ENCODE measurements around the gene KCNMA1.

Gene KCNMA1

DNA sequence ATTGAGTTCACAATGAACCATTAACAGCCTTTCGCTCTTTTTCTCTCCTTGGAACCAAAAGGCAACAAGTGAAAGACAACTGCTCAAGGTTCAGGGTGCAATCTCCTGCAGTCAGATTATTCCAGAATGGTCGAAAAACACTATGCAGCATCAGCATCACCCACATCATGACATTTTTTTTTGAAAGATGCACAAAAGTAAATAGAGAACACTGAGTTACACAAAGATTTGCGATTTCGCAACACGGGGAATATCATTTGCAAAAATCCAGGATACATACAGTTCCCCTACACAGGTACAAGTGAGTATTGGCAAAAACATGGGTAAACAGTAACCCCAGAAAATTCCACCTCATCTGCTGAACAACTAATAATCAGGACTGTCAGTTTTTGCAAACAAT, 611.5 kb downstream of the KCNMA1 start:
- no peak for DNase-seq (ENCODE audit: low read depth)
- no peak for TF ChIP-seq POLR2A (IDR thresholded peaks at IDR 0.05; ENCODE audit: extremely low read depth, insufficient read length)
- TF ChIP-seq, protein P1, sequence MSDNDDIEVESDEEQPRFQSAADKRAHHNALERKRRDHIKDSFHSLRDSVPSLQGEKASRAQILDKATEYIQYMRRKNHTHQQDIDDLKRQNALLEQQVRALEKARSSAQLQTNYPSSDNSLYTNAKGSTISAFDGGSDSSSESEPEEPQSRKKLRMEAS (IDR thresholded peaks at IDR 0.05; ENCODE audit: low read depth, low read length) = no peak
- TF ChIP-seq MYC (IDR thresholded peaks at IDR 0.05; ENCODE audit: low read depth, low read length) = no peak
- no peak for TF ChIP-seq CTCF (IDR thresholded peaks at IDR 0.05; ENCODE audit: low read depth, low read length)
- no peak overlapping the region for H3K4me3 ChIP-seq (ENCODE audit: low read depth, low read length)

DNA sequence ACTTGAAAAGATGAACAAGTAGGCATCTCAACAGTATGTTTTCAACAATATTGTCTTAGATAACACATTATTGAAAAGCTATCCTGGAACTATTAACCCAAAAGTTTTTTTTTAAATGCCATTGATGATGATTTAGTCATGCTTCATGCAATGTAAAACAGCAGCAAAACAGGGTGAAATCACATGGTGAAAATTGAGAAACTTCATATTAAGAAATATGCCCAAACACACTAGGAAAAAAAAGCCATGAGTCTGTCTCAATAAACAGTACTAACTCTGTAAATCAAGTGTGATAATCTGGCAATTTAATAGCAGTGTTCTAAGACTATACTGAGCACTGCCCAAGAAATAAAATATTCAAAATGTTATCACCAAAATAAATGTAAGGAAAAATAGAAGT, 613.1 kb downstream of the KCNMA1 start:
- no peak for DNase-seq (ENCODE audit: low read depth)
- no peak for TF ChIP-seq POLR2A (IDR thresholded peaks at IDR 0.05; ENCODE audit: extremely low read depth, insufficient read length)
- no peak for TF ChIP-seq CTCF (IDR thresholded peaks at IDR 0.05; ENCODE audit: low read depth, low read length)
- TF ChIP-seq MYC (IDR thresholded peaks at IDR 0.05; ENCODE audit: low read depth, low read length) = no peak
- TF ChIP-seq, protein P1 (IDR thresholded peaks at IDR 0.05; ENCODE audit: low read depth, low read length) = no peak

DNA sequence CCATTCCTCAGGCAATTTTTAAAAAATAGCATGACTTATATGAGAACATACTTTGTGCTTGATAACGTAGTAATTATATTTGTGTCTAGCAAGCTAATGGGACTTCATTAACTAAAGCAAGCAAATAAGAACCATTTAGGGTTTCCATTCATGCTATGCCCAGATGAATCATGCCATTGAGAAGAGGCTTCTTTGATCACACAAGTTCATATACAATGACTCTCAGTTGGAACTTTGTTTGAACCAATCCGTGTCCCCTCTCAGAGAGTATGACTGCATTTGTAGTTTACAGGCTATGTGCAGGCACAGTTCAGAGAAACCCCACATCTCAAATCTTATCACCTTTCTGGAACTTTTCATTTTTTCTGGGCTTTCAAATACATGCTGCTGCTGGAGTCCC, 614.2 kb downstream of the KCNMA1 start:
- no peak for TF ChIP-seq MYC (IDR thresholded peaks at IDR 0.05; ENCODE audit: low read depth, low read length)
- TF ChIP-seq CTCF (IDR thresholded peaks at IDR 0.05; ENCODE audit: low read depth, low read length) = no peak
- no peak for TF ChIP-seq POLR2A (IDR thresholded peaks at IDR 0.05; ENCODE audit: extremely low read depth, insufficient read length)
- TF ChIP-seq, protein P1 (IDR thresholded peaks at IDR 0.05; ENCODE audit: low read depth, low read length) = no peak
- DNase-seq (ENCODE audit: low read depth) = no peak
- H3K4me3 ChIP-seq (ENCODE audit: low read depth, low read length) = no peak overlapping the region

More for the DNA sequence above, 613.1 kb downstream of the KCNMA1 start:
- H3K4me3 ChIP-seq (ENCODE audit: low read depth, low read length) = no peak overlapping the region

DNA sequence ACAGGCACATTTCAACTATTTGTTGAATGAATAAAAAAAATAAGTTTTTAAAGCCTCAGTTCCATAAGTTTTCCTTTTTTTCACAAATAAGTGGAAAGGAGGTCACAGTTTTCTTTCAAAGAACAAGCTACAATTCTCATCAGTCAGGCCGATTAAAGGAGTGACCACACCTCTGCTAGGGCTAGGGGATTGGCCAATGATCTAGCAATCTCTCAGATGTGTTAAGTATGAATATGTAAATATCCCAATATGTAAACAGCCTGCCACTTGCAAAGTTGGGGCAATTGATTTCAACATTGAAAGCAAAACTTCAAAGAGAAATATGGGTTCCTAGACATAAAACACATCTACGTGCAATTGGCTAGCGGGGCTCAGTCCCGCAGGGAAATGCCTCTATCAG, 614.9 kb downstream of the KCNMA1 start:
- no peak for TF ChIP-seq POLR2A (IDR thresholded peaks at IDR 0.05; ENCODE audit: extremely low read depth, insufficient read length)
- TF ChIP-seq, protein P1 (IDR thresholded peaks at IDR 0.05; ENCODE audit: low read depth, low read length) = no peak
- no peak for TF ChIP-seq MYC (IDR thresholded peaks at IDR 0.05; ENCODE audit: low read depth, low read length)
- no peak for TF ChIP-seq CTCF (IDR thresholded peaks at IDR 0.05; ENCODE audit: low read depth, low read length)
- DNase-seq (ENCODE audit: low read depth) = no peak
- H3K4me3 ChIP-seq (ENCODE audit: low read depth, low read length) = no peak overlapping the region

DNA sequence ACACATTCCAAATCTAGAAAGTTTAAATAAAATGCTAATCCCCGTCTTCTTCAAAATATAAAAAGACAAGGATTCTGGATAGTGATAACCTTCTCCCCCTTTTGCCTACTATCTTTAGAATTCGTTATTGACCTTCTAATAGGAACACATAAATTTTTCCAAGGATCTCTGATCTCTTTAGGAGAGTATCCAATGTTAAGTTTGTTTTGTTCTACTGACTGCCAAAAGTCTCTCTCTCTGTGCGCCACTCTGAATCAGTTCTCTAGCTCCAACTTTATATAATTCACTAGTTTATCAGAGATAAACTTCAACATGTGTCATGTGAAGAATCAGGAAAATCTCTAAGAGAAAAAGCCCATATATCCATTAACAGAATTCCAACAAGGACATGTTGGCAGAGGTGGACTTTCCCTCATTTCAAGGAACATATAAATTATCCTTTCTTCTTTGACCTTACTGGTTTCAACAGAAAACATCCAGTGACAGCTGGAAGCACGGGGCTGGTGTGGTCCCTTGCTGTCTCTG, 615.6 kb downstream of the KCNMA1 start:
- TF ChIP-seq MYC (IDR thresholded peaks at IDR 0.05; ENCODE audit: low read depth, low read length) (no peak), POLR2A (IDR thresholded peaks at IDR 0.05; ENCODE audit: extremely low read depth, insufficient read length) (no peak), CTCF (IDR thresholded peaks at IDR 0.05; ENCODE audit: low read depth, low read length) (no peak)
- TF ChIP-seq, protein P1 (IDR thresholded peaks at IDR 0.05; ENCODE audit: low read depth, low read length) = no peak
- no peak for DNase-seq (ENCODE audit: low read depth)
- H3K4me3 ChIP-seq (ENCODE audit: low read depth, low read length) = no peak overlapping the region

Measured in NB4 (cell line).